Esophagus squamous epithelium (tissue), 4 donors: Measurements from ENCODE around the gene VIL1.

Source experiments
- CTCF ChIP-seq, 6 experiments: fragments of 450-650 bp in 4 of 6; fragments of 200-600 bp in 2 of 6; sonication (generic) in 2 of 6; IDR thresholded peaks; one replicate each; pipeline ENCODE4 v1.5.1; 2016 to 2019; ENCODE audit warnings: antibody characterized with exemption in 6 of 6, mild to moderate bottlenecking in 4 of 6, moderate library complexity in 4 of 6
- POLR2A ChIP-seq, 4 donors: fragments of 450-650 bp; IDR thresholded peaks; one replicate each; pipeline ENCODE4 v1.6.1; 2017; ENCODE audit warnings: antibody characterized with exemption in 4 of 4, mild to moderate bottlenecking in 4 of 4, moderate library complexity in 3 of 4

GRCh38 chr2:218405746-218406208 is 13.1 kb upstream of the VIL1 start:
- TF ChIP-seq CTCF (IDR thresholded peaks at IDR 0.05) (peak in 1 of 6 experiments; percentile 22), POLR2A (IDR thresholded peaks at IDR 0.05) (no peak)
